ENCODE data around the gene SCGN. TPM values are rescaled to one million over a fixed set of nuclear protein-coding genes. Genes with fewer than 3 reads are reported as not detected.
"Not testable (repeated sequence)": the region's sequence is repeated elsewhere in the genome, so short reads cannot be mapped to it uniquely, and the experiment has no call there.

SCGN gene
- total RNA-seq, 2 donors from 2014 or later = 1.4 to 8.5 TPM

- DNase-seq (no peak), ATAC-seq (no peak)
- intact Hi-C loops (cut with DNase I) = loop anchor here in 1 of 2 donors (10.0 kb wide), 1 partner anchor 489 kb away; no protein-coding TSS in a partner anchor
Observed at GRCh38 chr6:25713824-25714223, 61.8 kb downstream of the SCGN start.

GRCh38 chr6:25714765-25715164 is 62.8 kb downstream of the SCGN start:
- intact Hi-C loops (cut with DNase I) = loop anchor here (5.0 to 10.0 kb wide), 2 partner anchors 490 to 492 kb away; no protein-coding TSS in a partner anchor
- DNase-seq (no peak), ATAC-seq (no peak)

GRCh38 chr6:25715794-25716193 is 63.8 kb downstream of the SCGN start:
- no peak for ATAC-seq
- intact Hi-C loops (cut with DNase I) = loop anchor here (5.0 to 10.0 kb wide), 2 partner anchors 491 to 493 kb away; no protein-coding TSS in a partner anchor
- no peak for DNase-seq

DNA sequence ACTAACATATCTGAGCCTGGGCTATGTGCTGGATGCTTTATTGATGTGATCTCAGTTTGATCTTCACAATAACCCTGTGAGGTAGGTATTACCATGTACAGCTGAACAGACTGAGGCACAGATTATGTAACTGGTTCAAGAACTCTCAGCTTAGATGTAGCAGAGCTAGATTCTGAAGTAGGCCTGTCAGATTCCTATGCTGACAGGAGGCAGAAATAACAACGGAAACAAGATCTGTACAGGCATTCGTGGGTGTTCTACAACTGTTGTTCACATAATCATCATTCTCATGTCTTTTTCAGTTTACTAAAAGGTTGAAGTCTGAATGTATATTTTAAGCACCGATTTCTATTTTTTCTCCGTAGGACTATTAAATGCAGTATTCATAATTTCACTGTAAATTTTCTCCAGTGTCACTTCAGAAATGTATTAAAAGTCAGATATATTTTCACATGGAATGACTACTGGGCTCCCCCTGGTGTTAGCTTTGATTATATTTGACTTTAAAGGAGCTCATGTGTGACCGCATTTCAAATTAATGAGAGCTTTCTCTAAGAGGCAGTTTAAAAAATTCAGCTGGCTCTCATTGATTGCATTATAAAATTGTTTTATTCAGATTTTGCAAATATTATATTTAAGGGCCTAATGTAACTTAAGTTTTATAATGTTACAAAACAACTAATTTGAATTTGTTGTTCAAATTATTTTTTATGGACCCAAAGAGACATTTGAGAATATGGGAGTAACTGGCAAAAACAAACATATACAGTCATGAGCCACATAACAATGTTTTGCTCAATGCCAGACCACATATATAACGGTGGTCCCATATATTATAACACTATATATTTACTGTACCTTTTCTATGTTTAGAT is 66.1 kb downstream of the SCGN start:
- DNase-seq (no peak), ATAC-seq (no peak)
- intact Hi-C loops (cut with DNase I) = loop anchor here (5.0 to 10.0 kb wide), 2 partner anchors 493 to 496 kb away; no protein-coding TSS in a partner anchor

DNA sequence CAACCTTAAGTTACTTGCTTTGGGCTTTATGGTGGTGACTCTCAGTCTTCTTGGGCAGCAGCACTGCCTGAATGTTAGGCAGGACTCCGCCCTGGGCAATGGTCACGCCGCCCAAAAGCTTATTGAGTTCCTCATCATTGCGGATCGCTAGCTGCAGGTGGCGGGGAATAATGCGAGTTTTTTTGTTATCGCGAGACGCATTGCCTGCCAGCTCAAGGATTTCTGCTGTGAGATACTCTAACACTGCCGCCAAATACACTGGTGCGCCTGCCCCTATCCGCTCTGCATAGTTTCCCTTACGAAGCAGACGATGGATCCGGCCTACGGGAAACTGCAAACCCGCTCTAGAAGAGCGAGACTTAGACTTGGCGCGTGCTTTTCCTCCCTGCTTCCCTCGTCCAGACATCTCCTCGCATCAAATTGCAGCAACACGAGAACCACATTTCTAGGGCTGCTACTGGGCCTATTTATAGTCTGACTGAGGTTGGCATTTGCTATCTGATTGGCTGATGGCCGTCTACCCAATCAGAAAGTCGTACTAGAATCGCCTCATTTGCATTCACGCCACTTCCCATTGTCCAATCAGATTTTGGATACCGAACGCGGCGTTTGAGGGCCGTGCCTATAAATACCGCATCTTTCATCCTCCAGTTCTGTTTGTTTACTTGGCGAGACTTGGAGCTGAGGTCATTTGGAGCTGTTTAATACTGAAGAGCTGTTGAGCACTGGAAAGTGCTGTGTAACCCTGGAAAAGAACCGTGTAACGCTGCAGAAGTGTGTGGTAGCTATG is 74.3 kb downstream of the SCGN start:
- ATAC-seq = no peak
- no peak for DNase-seq
- intact Hi-C loops (cut with DNase I) = no loop called here

DNA sequence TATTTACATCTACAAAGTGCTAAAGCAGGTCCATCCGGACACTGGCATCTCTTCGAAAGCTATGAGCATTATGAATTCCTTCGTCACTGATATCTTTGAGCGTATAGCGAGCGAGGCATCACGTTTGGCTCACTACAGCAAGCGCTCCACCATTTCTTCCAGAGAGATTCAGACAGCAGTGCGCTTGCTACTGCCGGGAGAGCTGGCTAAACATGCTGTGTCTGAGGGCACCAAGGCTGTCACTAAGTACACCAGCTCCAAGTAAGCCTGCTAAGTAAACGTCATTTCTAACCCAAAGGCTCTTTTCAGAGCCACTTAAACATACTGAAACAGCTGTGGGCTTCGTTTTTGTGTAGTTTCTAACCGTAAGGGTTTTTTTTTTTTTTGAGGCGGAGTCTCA is 75.0 kb downstream of the SCGN start:
- ATAC-seq = no peak
- no peak for DNase-seq
- intact Hi-C loops (cut with DNase I) = no loop called here

DNA sequence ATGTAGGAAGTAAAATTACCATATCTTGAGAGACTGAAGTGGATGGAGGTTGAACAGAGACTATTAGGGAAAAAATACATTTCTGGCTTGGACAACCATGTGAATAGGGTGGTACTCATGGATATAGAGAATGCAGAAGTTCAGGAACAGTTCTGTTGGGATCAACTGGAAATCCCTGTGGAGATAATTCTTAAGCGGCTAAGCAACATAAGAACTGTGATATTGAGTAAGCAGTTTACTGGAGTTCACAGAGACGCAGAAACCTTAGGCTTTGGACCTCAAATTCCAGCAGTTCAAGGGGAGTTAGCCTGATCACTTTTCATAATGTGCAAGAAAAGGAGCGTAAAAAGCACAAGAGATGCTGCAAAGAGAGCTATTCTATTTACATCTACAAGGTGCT is 78.9 kb downstream of the SCGN start:
- intact Hi-C loops (cut with DNase I) = no loop called here
- DNase-seq (no peak), ATAC-seq (no peak)

DNA sequence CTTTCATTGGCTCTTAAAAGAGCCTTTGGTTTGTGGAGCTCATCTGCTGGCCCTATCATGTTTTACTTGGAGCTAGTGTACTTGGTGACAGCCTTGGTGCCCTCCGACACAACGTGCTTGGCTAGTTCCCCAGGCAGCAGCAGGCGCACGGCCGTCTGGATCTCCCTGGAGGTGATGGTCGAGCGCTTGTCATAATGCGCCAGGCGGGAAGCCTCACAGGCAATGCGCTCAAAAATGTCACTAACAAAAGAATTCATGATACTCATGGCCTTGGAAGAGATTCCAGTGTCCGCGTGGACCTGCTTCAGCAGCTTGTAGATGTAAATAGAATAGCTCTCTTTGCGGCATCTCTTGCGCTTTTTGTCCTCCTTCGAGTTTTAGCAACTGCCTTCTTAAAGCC is 79.7 kb downstream of the SCGN start:
- ATAC-seq (no peak), DNase-seq (no peak)
- intact Hi-C loops (cut with DNase I) = no loop called here

GRCh38 chr6:25732468-25733198 is 80.6 kb downstream of the SCGN start:
- no peak for ATAC-seq
- no peak for DNase-seq
- intact Hi-C loops (cut with DNase I) = no loop called here

- intact Hi-C loops (cut with DNase I) = no loop called here
- ATAC-seq = no peak
- no peak for DNase-seq
Observed at GRCh38 chr6:25735261-25735660, 83.2 kb downstream of the SCGN start.

GRCh38 chr6:25743868-25744267 is 91.9 kb downstream of the SCGN start:
- DNase-seq (no peak), ATAC-seq (no peak)
- intact Hi-C loops (cut with DNase I) = no loop called here

DNA sequence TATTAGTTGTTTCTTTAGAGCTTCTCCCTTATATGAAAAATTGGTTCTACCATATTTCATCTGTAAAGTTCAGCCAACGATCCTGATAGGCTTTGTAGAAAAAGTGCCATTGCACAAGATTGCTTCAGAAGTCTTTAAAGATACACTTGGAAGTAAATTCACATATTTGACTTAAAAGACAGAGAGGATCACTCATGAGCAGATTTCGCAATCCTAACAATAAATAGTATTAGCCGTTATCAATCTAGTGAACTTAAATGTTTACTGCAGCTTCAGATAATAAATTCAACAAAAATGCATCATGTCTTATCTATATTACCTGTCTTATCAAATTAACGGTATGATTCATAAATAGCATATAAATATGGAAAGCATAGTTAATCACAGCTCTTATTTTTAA is 93.8 kb downstream of the SCGN start:
- no peak for ATAC-seq

DNA sequence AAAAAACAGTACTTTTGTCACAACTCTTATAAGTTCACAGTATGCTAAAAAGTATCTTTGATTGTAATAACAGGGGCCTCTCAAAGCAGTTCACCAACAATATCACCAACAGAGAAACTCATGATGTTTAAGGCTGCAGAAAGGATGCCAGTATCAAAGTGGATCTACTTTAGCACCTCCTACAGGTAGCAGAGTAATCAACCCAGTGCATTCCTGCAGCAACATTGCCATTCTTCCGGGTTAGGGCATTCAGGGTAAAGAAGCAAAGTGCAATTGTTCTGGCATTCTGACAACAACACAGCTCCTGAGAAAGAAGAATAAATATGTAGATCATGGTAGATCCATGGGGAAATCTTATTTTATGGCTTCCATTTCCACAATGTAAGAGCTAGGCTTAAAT is 95.0 kb downstream of the SCGN start:
- DNase-seq (no peak), ATAC-seq (no peak)
- intact Hi-C loops (cut with DNase I) = no loop called here

More for the DNA sequence above, 93.8 kb downstream of the SCGN start:
- intact Hi-C loops (cut with DNase I) = no loop called here
- DNase-seq = no peak

- intact Hi-C loops (cut with DNase I) = no loop called here
Observed at GRCh38 chr6:25747477-25747876, 95.5 kb downstream of the SCGN start.

GRCh38 chr6:25748049-25748448 is 96.0 kb downstream of the SCGN start:
- DNase-seq (no peak), ATAC-seq (no peak)
- intact Hi-C loops (cut with DNase I) = no loop called here

More at GRCh38 chr6:25747477-25747876, 95.5 kb downstream of the SCGN start:
- ATAC-seq (no peak), DNase-seq (no peak)

- intact Hi-C loops (cut with DNase I); DNase-seq; ATAC-seq: not testable (repeated sequence)
Observed at GRCh38 chr6:25748601-25749517, 96.8 kb downstream of the SCGN start.

DNA sequence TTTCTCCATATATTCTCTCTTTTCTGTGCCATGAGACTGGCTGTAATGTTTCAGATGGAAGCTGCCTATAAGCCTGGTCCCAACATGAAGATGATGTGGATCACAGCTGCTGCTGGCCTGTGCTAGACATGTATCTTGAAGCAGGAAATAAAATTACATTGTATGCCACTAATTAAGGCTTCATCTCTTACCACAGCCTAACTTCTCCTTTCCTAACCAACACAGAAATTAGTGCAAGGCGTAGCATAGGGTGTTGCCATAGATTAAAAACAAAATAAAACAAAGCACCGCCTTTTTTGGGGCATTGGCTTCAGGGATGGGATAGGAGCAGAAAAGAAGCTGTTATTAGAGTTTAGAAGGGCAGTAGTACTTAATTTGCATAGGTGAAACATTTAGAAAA is 97.8 kb downstream of the SCGN start:
- intact Hi-C loops (cut with DNase I) = no loop called here
- DNase-seq (no peak), ATAC-seq (no peak)

DNA sequence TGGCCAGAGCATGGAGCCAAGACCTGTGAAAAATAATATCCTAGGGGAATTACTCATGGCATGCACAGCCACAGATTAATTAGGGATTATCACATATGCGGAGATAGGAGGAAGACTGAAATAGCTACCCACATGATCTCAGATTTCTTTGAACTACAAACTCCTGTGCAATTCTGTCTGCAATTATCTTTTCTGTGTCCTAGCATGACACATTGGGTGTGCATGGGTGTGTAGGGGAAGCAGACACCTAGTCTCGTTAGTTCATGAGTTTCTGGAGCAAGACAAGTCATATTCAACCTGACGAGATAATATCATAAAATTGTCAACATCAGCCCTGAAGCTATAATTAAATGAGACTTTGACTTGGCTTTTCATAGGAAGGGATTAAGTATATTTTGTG is 98.9 kb downstream of the SCGN start:
- ATAC-seq (no peak), DNase-seq (no peak)
- intact Hi-C loops (cut with DNase I) = no loop called here
